Lower lobe of right lung (tissue), 2 donors: ENCODE data around the gene EXOC4. TPM values are rescaled to one million over a fixed set of nuclear protein-coding genes. Genes with fewer than 3 reads are reported as not detected.

Source experiments
- ATAC-seq, 2 donors: fragments of 200-7000 bp; cut with Tn5 transposase; one replicate each; pipeline ENCODE4 v1.9.1; 2020 to 2022; ENCODE audit warnings: mild to moderate bottlenecking in 2 of 2, moderate library complexity in 2 of 2
- DNase-seq: peaks from one replicate; pipeline ENCODE4 v3.0.0-alpha.2; 2020
- H3K27ac ChIP-seq: fragments of 200-600 bp; one replicate; pipeline ENCODE4 v1.8.0; 2022
- H3K27me3 ChIP-seq: fragments of 200-600 bp; one replicate; pipeline ENCODE4 v1.8.0; 2022; ENCODE audit warnings: low read depth
- H3K36me3 ChIP-seq: fragments of 200-600 bp; one replicate; pipeline ENCODE4 v1.8.0; 2022; ENCODE audit warnings: mild to moderate bottlenecking
- H3K4me1 ChIP-seq: fragments of 200-600 bp; one replicate; pipeline ENCODE4 v1.8.0; 2022
- H3K4me3 ChIP-seq: fragments of 200-600 bp; one replicate; pipeline ENCODE4 v1.8.0; 2022; ENCODE audit warnings: mild to moderate bottlenecking
- H3K9me3 ChIP-seq: fragments of 200-600 bp; one replicate; pipeline ENCODE4 v1.8.0; 2022
- CTCF ChIP-seq: fragments of 200-600 bp; IDR thresholded peaks from one replicate; pipeline ENCODE4 v1.8.0; 2022; ENCODE audit warnings: antibody characterized with exemption, mild to moderate bottlenecking
- intact Hi-C: fragments of 100-400 bp; cut with DNase I; formaldehyde crosslinking; loops from one replicate; pipeline ENCODE4 v1.11.0; 2022
- total RNA-seq: library from RNA; stranded (reverse); fragmentation: NEBNext Ultra II Directional; extraction: Animal tissue kit (Norgen Biotek cat#: 25700); gene quantifications from one replicate; pipeline ENCODE4 v1.2.1, GENCODE V29; 2021
- donor health status: DM: no; HTN: yes; CAD: no; lungs with severe emphysema.

EXOC4 gene
- total RNA-seq, 1 donor from 2014 or later, result 80.2 TPM

GRCh38 chr7:133911724-133912123, 658.8 kb downstream of the EXOC4 start:
- no peak for DNase-seq
- Histone ChIP-seq H3K4me1 (no peaks in the 10 kb centered on the region), H3K9me3 (no peaks in the 10 kb centered on the region), H3K4me3 (no peak overlapping the region), H3K36me3 (no peaks in the 10 kb centered on the region), H3K27ac (no peak overlapping the region), H3K27me3 (no peaks in the 10 kb centered on the region)
- ATAC-seq, result no peak
- TF ChIP-seq CTCF, result no peak
- intact Hi-C loops, result no loop called here

- intact Hi-C loops, result no loop called here
- no peak for DNase-seq
- peaks cover 5% of the 10 kb centered on the region for H3K36me3 ChIP-seq
- no peak for TF ChIP-seq CTCF
- no peaks in the 10 kb centered on the region for H3K4me1 ChIP-seq
- no peaks in the 10 kb centered on the region for H3K9me3 ChIP-seq
- no peak for ATAC-seq
- H3K27ac ChIP-seq, result no peak overlapping the region
- H3K4me3 ChIP-seq, result no peak overlapping the region
- H3K27me3 ChIP-seq, result no peaks in the 10 kb centered on the region
These were observed 660.2 kb downstream of the EXOC4 start for GRCh38 chr7:133912916-133913697.

GRCh38 chr7:133916621-133917020, 663.7 kb downstream of the EXOC4 start:
- ATAC-seq (no peak), DNase-seq (no peak)
- no peak for TF ChIP-seq CTCF
- Histone ChIP-seq H3K36me3 (peaks cover 10% of the 10 kb centered on the region), H3K27me3 (no peaks in the 10 kb centered on the region), H3K4me1 (no peaks in the 10 kb centered on the region), H3K9me3 (peaks cover 11% of the 10 kb centered on the region), H3K27ac (no peak overlapping the region), H3K4me3 (no peak overlapping the region)
- intact Hi-C loops, result no loop called here

- intact Hi-C loops, result no loop called here
- H3K4me1 ChIP-seq, result no peaks in the 10 kb centered on the region
- DNase-seq (no peak), ATAC-seq (no peak)
- H3K36me3 ChIP-seq, result peaks cover 10% of the 10 kb centered on the region
- TF ChIP-seq CTCF, result no peak
- H3K4me3 ChIP-seq, result no peak overlapping the region
- peaks cover 17% of the 10 kb centered on the region for H3K9me3 ChIP-seq
- H3K27ac ChIP-seq, result no peak overlapping the region
- no peaks in the 10 kb centered on the region for H3K27me3 ChIP-seq
These were observed 666.9 kb downstream of the EXOC4 start for GRCh38 chr7:133919810-133920209.

GRCh38 chr7:133921635-133922182, 668.8 kb downstream of the EXOC4 start:
- Histone ChIP-seq H3K27me3 (no peaks in the 10 kb centered on the region), H3K4me1 (no peaks in the 10 kb centered on the region), H3K4me3 (no peak overlapping the region), H3K27ac (no peak overlapping the region), H3K36me3 (peaks cover 10% of the 10 kb centered on the region), H3K9me3 (peaks cover 17% of the 10 kb centered on the region)
- no peak for ATAC-seq
- no peak for TF ChIP-seq CTCF
- intact Hi-C loops, result no loop called here
- no peak for DNase-seq
